ENCODE results near the gene TSHR.

TSHR gene

GRCh38 chr14:81144824-81145603 is 189.6 kb downstream of the TSHR start:
- no peak for DNase-seq

DNA sequence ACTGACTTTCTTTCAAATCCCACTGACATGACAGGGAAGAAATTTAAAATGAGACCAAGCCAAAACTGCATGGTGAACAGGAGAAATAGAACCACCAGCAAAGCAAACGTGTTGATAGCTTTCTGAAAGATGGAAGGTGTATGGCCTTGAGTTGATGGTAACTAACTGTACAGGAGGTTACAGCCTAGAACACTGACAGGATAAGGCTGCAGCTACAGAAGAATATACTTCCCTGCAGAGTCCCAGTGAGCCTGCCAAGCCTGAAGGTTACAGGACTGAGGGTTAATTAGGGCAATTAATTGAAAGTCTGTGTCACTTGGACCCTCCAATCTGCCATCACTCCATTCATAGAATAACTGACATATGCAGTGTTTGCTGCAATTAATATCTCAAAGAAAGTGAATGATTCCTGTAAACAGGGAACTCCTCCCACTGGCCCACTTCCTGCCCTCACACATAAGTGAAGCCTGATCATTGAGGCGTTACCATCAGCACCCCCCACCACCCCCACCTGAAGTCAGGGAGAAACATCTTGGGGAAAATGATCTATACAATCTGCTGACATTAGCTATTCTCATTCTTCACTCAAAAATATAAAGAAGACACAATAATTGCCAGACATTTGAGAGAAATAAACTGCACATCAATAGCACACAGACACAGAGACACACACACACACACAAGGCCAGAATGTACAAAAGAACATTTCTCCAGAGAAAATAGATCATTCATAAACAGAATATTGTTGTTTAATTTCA is 191.9 kb downstream of the TSHR start:
- no peak for DNase-seq

GRCh38 chr14:81148635-81149034 is 193.2 kb downstream of the TSHR start:
- no peak for DNase-seq

GRCh38 chr14:81153187-81153586 is 197.8 kb downstream of the TSHR start:
- DNase-seq, result no peak

DNA sequence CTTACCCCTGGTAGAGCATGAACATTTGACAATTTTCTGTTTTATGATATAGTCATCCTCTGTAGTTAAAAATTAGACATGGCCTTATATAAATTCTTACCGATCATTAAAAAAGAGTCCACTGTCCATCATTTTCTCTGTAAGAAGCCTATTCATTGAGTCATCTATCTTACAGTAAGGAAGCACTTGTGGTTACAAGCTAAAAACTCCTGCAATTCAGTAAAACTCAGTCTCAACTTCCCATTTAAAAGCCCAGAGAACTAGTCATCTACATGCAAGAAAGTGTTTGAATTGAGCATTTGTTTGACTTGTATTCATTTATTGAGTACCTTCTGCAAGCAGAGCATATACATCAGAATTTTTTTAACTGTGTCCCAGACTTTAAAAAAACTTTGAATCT is 202.0 kb downstream of the TSHR start:
- no peak for DNase-seq

DNA sequence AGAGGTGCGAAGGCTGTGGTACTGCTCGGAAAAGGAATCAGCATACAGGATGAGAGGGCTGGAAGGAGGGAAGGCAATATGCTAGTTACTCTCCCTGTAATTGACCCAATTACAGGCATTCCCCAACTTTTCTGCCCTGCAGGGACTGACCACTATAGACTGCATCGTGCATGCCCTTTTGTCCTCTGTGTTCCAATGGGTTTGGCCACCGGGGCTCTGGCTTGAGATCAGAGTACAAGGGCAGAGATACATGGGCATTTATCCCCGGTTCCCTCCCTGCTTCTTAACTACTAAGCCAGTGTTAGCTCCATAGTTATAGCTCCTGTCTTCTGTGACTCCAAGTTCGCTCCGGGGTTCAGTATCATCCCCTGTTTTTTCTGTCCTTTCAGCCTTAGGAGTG is 205.7 kb downstream of the TSHR start:
- DNase-seq, result no peak

DNA sequence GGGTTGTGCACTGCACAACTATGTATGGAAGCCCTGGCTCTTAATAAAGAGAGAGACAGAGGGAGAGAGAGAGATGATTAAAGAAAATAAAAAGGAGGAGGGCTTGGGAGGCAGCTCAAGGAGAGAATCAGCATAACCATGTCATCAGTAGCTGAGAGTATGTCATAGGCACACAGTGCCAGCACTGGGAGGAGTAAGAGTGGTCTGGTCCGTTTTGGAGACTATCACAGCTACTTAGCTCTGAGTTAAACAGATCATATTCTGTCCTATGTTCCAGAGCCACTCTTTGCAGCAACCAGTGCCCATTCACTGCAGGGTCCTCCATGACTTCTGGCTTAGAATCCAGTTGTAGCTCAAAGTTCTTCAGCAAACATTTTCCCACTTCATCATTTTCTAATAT is 206.3 kb downstream of the TSHR start:
- no peak for DNase-seq

DNA sequence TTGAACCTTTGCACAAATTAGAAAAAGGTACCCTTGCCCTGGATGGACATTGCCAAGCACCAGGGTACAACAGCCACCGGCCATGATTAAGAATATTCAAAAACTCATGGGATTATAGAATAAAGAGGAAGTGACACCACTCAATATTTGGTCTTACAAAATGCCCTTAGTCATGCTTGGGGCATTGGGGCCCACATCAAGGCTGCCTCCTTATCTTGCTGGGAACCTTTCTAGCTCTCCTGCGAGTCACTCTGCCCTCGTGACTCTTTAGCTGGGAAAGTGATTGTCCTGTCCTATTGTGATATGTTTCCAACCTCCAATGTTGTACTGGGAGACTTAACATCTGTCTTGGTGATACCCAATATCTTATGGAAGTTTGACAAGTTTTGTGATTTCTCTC is 207.5 kb downstream of the TSHR start:
- no peak for DNase-seq

- DNase-seq, result peak in 1 of 2 donors; percentile 6
These were observed 208.8 kb downstream of the TSHR start for GRCh38 chr14:81164167-81164774.

- DNase-seq, result no peak
These were observed 209.8 kb downstream of the TSHR start for GRCh38 chr14:81165188-81165587.

DNA sequence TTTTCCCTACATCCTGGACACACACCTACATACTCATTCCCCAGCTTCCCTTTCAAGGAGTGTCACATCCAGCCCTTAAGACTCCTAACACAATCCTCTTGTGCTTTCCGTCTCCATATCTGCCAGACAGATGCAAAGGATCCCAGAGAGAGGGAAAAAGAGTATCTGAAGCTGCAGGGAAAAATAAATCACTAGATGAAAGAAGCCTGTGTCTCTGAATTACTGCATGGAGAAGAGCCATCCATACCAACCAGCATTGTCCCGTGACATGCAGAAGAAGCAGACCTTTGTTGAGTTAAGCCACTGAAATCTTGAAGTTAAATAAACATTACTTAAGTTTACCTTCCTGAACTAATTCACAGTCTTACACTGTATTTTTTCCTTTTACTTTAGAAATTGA is 210.7 kb downstream of the TSHR start:
- no peak for DNase-seq

DNA sequence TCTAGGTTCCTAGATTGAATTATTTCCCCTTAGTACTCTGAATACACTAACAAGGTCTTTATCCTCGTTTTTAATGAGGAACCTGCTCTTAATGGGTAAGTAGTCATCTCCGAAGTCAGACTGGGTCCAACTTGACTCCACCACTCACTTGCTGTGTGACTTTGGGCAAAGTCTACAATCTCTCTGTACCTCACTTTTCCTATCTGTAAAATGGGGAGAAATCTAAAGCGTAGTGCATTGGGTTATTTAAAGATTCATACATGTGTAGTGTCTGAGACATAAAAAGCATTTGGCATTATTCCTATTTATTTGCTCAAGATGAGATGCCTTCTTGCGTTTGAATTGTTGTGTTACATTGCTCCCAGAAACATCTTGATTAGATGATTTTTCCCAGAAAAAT is 213.8 kb downstream of the TSHR start:
- no peak for DNase-seq

- peak; percentile 51 to 67 for DNase-seq
These were observed 214.3 kb downstream of the TSHR start for GRCh38 chr14:81169711-81170103.

- peak; percentile 92 to 97 for DNase-seq
These were observed 214.8 kb downstream of the TSHR start for GRCh38 chr14:81170104-81170828.

DNA sequence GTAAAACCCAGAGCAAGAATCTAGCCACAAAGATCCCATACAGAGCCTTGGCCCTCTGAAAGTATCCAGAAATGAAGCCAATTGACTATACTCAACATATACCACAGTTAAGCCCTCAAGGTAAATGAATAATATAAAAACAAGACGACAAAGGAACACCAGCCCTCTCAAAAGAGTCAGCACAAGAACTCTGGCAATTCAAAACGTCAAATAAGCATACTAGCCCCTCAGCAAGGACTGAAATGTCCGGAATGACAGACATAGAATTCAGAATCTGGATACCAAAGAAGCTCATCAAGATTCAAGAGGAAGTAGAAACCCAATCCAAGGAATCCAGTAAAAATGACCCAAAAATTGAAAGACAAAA is 215.4 kb downstream of the TSHR start:
- no peak for DNase-seq

- no peak for DNase-seq
These were observed 216.9 kb downstream of the TSHR start for GRCh38 chr14:81172353-81172752.

DNA sequence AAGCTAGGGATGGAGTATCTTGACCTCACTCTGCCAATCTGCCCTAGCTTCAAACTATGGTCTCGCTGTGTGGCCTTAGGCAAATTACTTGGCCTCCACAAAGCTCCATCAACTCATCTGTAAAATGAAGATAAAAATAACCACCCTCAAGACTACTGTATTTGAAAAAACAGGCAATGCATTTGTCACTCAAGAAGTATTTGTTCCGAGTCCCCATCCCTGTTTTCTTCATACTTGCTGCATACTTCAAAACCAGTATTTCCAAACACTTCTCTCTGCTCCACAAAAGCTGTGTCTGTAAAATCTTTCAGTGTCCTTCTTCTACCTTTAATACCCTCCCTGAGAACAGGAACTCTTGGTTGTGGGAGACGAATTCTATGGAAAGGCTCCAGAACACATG is 217.5 kb downstream of the TSHR start:
- DNase-seq, result no peak

DNA sequence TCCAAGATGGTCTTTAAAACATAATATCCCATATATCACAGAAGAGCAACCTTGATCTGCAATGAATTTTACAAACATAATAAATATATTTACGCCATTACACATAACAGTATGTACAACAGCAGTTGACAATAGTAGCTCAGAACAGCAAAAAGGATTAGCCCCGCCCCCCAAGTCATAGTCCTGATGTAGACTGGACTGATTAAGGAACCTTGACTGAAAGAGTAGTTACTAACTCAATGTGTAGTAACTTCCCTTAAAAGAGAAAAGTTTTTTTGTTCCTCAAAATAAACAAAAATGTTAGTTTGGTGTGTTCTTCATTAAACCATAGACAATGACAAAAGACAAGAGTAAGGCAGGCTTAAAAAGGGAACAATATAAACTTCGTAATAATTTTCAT is 220.8 kb downstream of the TSHR start:
- peak in 1 of 2 donors; percentile 19 for DNase-seq

DNA sequence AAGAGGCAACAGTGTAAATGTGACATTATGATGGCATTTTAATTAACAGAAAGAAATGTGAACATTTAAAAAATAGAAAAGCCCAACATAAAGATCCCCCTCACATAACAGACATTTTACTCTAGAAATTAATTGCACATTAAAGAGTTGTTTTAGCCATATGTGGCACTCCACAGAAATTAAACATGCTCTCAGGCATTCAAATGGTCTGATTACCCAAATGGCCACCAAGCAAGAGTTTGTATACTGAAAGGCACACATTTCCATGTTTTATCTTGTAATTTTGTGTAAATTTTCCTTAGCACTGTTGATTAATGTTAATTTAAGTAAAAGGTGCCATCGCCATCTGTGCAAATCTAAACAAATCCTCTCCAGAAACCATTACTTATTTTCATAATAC is 221.8 kb downstream of the TSHR start:
- DNase-seq, result no peak

- DNase-seq, result no peak
These were observed 222.6 kb downstream of the TSHR start for GRCh38 chr14:81178063-81178462.

- no peak for DNase-seq
These were observed 224.2 kb downstream of the TSHR start for GRCh38 chr14:81179631-81180030.

DNA sequence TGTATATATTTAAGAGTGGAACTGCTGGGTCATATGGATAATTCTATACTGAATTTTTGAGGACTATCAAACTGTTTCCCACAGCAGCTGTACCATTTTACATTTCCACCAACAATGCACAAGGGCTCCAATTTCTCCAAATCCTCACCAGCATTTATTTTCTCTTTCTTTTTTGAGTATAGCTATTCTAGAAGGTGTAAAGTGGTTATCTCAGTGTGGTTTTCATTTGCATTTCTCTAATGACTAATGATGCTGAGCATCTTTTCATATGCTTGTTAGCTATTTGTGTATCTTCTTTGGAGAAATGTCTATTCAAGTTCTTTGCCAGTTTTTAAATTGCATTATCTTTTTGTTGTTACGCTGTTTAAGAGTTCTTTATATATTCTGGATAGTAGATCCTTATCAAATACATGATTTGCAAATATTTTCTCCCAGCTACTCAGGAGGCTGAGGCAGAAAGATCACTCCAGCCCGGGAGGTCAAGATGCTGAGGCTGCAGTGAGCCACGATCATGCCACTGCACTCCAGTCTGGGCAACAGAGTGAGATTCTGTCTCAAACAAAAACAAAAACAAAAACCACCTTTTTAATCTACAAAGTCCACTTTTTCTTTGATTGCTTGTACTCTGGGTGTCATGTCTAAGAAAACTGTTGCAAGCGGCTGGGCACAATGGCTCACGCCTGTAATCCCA is 232.6 kb downstream of the TSHR start:
- DNase-seq, result no peak

- DNase-seq, result no peak
These were observed 237.2 kb downstream of the TSHR start for GRCh38 chr14:81192594-81192993.

Measured in hippocampal formation (tissue), 2 donors.